Kidney epithelial cell (primary cell): ENCODE measurements around the gene SEPTIN10. TPM values are rescaled to one million over a fixed set of nuclear protein-coding genes. Genes with fewer than 3 reads are reported as not detected.

Experiments
- DNase-seq: peaks from one replicate; pipeline ENCODE4 v3.0.0-alpha.2; 2010; ENCODE audit warnings: low read depth
- H3K27me3 ChIP-seq: 2 replicates; pipeline ENCODE4 v1.6.0; 2011; ENCODE audit warnings: low read length; ENCODE audit not compliant: control insufficient read depth, insufficient read depth
- H3K36me3 ChIP-seq: 2 replicates; pipeline ENCODE4 v1.5.1; 2011; ENCODE audit warnings: low read length; ENCODE audit not compliant: control insufficient read depth, insufficient read depth
- H3K4me3 ChIP-seq: 2 replicates; pipeline ENCODE4 v1.5.1; 2011; ENCODE audit warnings: low read depth, mild to moderate bottlenecking, control low read depth, low read length
- total RNA-seq: library from RNA; depleted of rRNA; stranded (reverse); fragments of >200 nt; gene quantifications from 2 replicates; pipeline ENCODE4 v1.2.3, GENCODE V29; 2015
- TF ChIP-seq, protein P1 (sequence below): IDR thresholded peaks from 2 replicates; pipeline ENCODE4 v1.5.1; 2011; ENCODE audit warnings: mild to moderate bottlenecking, moderate library complexity, low read length, control low read depth, inconsistent platforms; ENCODE audit not compliant: insufficient read depth, poor library complexity, severe bottlenecking

SEPTIN10 gene
- total RNA-seq, 1 donor from 2014 or later = 43.2 TPM

DNA sequence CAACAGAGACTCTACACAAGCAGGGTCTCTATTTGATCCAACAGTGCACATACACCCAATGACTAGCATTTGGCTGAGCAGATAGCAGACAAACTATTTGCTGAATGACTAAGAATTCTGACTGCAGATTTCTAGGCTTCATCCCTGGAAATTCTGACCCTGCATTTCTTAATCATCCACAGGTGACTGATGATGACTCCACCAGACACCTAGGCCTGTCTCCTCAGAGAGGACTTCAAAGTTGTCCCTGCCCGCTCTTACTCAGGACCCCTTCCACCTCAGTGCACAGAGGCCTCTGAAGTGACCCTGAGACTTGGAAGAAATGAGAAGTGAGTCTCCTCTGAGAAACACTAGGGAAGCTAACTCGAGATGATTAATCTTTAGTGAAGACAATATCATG lies 51.3 kb downstream of the SEPTIN10 start:
- no peak overlapping the region for H3K4me3 ChIP-seq
- TF ChIP-seq, protein P1, sequence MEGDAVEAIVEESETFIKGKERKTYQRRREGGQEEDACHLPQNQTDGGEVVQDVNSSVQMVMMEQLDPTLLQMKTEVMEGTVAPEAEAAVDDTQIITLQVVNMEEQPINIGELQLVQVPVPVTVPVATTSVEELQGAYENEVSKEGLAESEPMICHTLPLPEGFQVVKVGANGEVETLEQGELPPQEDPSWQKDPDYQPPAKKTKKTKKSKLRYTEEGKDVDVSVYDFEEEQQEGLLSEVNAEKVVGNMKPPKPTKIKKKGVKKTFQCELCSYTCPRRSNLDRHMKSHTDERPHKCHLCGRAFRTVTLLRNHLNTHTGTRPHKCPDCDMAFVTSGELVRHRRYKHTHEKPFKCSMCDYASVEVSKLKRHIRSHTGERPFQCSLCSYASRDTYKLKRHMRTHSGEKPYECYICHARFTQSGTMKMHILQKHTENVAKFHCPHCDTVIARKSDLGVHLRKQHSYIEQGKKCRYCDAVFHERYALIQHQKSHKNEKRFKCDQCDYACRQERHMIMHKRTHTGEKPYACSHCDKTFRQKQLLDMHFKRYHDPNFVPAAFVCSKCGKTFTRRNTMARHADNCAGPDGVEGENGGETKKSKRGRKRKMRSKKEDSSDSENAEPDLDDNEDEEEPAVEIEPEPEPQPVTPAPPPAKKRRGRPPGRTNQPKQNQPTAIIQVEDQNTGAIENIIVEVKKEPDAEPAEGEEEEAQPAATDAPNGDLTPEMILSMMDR = no peak
- H3K36me3 ChIP-seq = no peaks in the 10 kb centered on the region
- DNase-seq = no peak
- H3K27me3 ChIP-seq = no peaks in the 10 kb centered on the region

DNA sequence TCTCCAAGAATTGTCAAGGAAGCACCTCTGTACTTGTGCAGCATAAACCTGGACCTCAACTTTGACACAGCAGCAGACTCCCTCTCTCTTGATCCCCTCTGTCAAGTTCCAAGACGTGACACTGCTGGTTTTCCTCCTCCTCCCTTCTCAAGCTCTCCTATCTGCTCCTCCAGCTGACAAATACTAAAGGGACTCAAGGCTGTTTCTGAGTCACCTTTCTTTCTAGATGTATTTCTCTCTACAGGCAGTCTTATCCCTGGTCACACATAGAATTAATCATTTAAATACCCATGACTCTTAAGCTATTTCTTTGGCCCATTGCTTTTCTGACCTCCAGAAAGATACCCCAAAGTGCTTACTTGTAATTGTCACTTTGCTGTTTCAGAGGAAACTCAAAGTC lies 53.5 kb downstream of the SEPTIN10 start:
- TF ChIP-seq, protein P1 = no peak
- DNase-seq = no peak

DNA sequence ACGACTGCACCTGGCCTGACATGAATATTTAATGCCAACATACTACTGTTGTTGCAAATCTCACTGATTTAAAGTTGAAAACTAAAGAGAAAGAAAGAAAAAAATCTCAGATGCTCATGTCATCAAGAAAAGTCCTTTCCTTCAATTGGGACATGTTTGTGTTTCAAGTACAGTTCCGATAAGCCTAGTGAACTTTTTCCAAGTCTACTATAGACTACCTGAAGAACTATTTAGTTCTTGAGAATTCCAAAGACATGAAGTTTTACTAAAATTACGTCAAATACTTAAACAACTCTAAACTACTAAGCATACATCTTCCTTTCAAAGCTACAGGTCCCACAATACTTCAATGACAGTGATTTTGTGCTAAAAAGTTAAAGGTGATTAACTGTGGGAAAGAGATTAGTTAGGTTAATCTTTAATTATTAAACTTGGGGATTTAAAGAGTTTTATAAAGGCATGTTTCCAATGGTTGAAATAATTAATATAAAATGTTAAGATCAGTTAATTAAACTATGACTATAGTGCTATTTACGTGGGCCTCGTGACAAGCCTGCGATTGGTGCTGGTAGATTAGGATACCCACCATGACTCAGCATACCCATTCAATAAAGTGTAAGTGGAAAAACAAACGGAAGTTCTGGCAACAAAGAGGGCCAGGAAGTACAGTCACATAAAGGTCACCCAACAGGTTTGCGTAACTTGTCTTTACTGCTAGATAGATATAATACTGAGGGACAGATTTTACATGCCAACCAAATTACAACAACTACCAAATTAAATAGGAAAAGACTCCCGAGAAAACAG lies 55.5 kb downstream of the SEPTIN10 start:
- TF ChIP-seq, protein P1 = no peak
- peak; percentile 60 for DNase-seq
- Histone ChIP-seq H3K36me3 (no peaks in the 10 kb centered on the region), H3K27me3 (no peaks in the 10 kb centered on the region), H3K4me3 (no peak overlapping the region)

More for the DNA sequence above, 53.5 kb downstream of the SEPTIN10 start:
- no peaks in the 10 kb centered on the region for H3K27me3 ChIP-seq
- no peaks in the 10 kb centered on the region for H3K36me3 ChIP-seq
- H3K4me3 ChIP-seq = no peak overlapping the region

DNA sequence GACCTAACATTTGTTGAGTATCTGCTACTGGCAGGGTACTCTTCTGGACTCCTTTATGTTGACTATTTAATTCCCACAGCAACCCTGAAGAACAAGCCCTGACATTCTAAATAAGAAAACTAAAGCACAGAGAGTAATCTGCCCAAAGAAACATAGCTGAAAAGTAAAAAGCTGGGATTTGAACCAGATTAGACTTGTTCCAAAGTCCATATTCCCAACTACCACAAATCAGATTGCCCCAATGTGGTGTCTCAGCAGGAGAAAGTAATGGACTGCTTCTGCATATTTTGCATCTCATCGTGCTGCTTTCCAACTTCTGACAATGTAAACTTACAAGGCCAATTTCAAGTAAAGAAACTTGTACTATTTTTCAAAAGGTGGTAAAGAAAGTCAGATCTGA lies 56.5 kb downstream of the SEPTIN10 start:
- TF ChIP-seq, protein P1 = no peak
- Histone ChIP-seq H3K36me3 (no peaks in the 10 kb centered on the region), H3K4me3 (no peak overlapping the region), H3K27me3 (no peaks in the 10 kb centered on the region)
- DNase-seq = no peak

DNA sequence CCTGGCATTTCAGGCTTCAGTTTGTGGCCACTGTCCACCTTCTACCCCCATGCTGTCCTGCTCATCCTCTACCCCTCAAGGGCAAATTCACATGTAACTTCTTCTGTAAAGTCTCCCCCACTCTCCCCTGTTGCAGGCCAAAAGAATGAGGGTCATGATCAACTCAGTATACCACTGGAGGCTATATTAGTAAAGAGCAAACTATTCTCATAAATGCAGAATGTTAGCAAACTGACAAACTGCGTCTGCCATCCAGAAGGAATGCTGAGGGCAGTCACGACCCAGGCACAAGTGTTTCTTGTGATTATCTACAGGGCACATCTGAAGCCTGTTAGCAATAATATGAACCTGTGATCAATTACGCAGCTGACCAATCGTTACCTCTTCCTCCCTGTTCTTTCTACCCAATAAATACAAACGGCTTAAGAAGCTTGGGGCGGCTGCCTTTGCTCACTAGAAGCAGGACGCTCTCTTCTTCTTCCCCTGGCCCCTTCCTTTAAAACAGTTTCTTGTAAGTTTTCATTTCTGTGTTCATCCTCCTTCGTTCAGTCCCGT lies 58.3 kb downstream of the SEPTIN10 start:
- H3K27me3 ChIP-seq = no peaks in the 10 kb centered on the region
- H3K4me3 ChIP-seq = no peak overlapping the region
- H3K36me3 ChIP-seq = no peaks in the 10 kb centered on the region
- no peak for DNase-seq
- TF ChIP-seq, protein P1 = no peak

DNA sequence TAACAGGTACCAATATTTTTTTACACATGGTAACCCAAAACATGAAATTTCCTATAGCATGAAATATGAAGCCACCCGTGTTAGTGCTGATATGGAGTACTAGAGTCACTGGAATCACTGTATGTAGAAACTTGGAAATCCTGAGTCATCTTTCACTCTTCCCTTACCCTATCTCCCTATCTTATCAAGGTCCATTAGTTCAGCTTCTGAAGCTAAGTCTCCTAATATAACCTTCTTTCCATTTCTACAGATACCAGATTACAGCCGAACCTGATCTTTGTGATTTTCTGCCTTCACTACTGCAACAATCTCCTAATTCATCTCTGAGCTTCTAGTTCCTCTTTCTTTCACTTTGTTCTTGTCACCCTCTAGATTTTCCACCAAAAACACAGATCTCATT lies 59.0 kb downstream of the SEPTIN10 start:
- DNase-seq = no peak
- Histone ChIP-seq H3K27me3 (no peaks in the 10 kb centered on the region), H3K4me3 (no peak overlapping the region), H3K36me3 (no peaks in the 10 kb centered on the region)
- TF ChIP-seq, protein P1 = no peak
